ENCODE measurements around the gene PEX26.
"Not testable (repeated sequence)": the region's sequence is repeated elsewhere in the genome, so short reads cannot be mapped to it uniquely, and the experiment has no call there.

The PEX26 gene

DNA sequence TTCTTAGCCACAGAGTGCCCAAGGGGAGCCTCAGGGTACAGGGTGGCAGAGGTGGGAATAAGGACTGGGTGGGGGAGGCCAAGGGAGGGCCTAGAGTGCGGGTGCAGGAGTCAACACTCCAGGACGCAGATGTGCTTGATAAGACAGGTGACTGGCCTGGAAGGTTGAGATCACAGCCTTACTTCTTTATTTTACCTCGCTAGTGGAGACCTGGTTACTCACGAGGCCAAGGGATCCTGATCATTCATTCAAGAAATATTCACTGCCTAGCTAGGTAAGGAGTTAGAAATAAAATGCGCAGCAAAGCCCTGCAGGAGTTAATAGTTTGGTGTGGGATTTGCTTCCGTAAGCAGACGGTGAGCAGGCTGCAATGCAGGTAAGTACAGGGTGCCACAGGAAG, 13.2 kb upstream of the PEX26 start:
- Mint-ChIP-seq H3K4me1 (no peaks in the 10 kb centered on the region), H3K27ac (no peak overlapping the region), H3K9me3 (no peaks in the 10 kb centered on the region), H3K4me3 (no peak overlapping the region), H3K27me3 (peaks cover 24% of the 10 kb centered on the region), H3K36me3 (no peaks in the 10 kb centered on the region)

GRCh38 chr22:18065256-18065655, 12.5 kb upstream of the PEX26 start:
- H3K27ac Mint-ChIP-seq, result no peak overlapping the region
- H3K27me3 Mint-ChIP-seq, result peaks cover 22% of the 10 kb centered on the region
- H3K36me3 Mint-ChIP-seq, result no peaks in the 10 kb centered on the region
- H3K4me3 Mint-ChIP-seq, result no peak overlapping the region
- no peaks in the 10 kb centered on the region for H3K4me1 Mint-ChIP-seq
- H3K9me3 Mint-ChIP-seq, result no peaks in the 10 kb centered on the region

- no peaks in the 10 kb centered on the region for H3K36me3 Mint-ChIP-seq
- no peak overlapping the region for H3K4me3 Mint-ChIP-seq
- H3K27ac Mint-ChIP-seq, result no peak overlapping the region
- H3K9me3 Mint-ChIP-seq, result no peaks in the 10 kb centered on the region
- peaks cover 22% of the 10 kb centered on the region for H3K27me3 Mint-ChIP-seq
- no peaks in the 10 kb centered on the region for H3K4me1 Mint-ChIP-seq
These were observed 11.5 kb upstream of the PEX26 start for GRCh38 chr22:18066181-18066859.

DNA sequence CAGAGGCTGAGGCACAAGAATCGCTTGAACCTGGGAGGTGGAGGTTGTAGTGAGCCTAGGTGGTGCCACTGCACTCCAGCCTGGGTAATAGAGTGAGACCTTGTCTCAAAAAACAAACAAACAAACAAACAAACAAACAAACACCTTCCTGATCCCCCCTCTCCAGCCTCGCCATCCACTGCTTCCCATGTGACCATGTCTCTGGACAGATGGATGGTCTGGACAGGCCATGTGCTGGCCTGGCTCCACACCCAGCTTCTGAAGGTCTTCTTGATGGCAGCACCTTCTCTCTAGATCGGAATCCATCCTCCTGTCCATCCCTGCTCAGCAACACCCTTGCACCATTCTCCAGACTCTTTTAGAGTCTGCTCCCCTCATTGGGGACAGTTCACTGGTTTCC, 10.7 kb upstream of the PEX26 start:
- H3K4me1 Mint-ChIP-seq, result no peaks in the 10 kb centered on the region

DNA sequence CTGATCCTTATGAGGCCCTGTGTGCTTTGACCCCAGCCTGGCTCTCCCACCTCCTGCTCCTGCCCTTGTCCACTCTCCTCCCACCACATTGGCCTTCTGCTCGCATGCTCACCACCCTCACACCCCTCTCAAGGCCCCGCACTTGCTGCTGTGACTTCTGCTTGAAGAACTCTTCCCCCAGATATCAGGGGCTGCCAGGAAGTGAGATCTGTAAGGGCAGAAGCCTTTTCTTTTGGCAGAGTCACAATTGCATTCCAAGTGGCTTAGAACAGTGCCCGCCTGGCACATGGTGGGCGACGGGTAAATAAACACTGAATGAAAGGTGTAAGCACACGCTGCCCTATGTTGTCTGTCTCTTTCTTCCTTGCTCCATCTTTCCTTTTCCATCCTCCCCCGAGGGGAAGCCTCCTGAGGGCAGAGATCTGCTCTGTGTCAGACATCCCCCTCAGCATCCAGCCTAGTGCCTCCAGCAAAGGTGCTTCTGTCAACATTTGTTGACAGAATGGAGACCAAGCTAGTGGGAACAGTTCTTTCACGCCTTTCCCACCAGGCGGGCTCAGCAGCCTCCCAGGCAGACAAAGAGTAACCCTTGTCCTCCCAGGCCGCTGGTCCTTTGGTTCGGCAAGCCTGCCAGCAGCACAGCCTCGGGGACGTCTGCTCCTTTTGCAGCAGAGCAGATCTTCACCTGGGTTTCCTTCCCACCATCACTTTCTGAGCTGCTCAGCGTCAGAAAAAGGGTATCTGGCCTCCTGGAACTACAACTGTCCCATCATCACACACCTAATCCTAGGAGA, 10.0 kb upstream of the PEX26 start:
- H3K27ac Mint-ChIP-seq, result no peak overlapping the region
- H3K36me3 Mint-ChIP-seq, result no peaks in the 10 kb centered on the region
- H3K4me3 Mint-ChIP-seq, result no peak overlapping the region
- H3K9me3 Mint-ChIP-seq, result no peaks in the 10 kb centered on the region
- no peaks in the 10 kb centered on the region for H3K4me1 Mint-ChIP-seq
- H3K27me3 Mint-ChIP-seq, result peaks cover 22% of the 10 kb centered on the region

More for the DNA sequence above, 10.7 kb upstream of the PEX26 start:
- Mint-ChIP-seq H3K36me3 (no peaks in the 10 kb centered on the region), H3K9me3 (no peaks in the 10 kb centered on the region), H3K27me3 (peaks cover 22% of the 10 kb centered on the region), H3K4me3 (no peak overlapping the region), H3K27ac (no peak overlapping the region)

DNA sequence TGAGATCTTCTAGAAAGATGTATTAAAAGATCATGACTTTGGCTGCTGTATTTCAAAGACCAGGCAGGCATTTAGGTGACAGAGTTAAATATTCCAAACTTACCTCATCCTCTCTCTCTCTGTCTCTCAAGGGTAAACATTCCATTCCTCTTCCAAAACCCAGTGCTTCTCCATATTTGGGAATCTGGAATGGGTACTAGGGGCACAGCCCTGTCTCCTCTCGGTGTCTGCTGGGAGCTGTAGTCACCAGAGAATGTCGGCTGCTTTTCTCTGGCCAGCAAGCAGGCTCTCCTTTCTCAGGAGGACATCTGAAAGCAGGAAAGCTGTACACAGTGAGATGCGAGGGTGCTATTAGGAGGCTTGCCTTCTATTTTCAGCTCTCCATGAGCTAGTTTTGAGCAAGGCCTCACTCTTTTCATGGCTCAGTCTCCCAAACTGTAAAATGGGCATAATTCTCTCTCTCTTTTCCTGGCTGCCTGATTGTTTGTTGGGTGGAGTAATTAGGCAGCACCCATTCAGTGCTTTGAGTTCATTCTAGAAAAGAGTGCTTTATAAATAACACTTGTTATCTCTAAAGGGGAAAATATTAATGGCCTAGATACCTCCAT, 9.3 kb upstream of the PEX26 start:
- no peak overlapping the region for H3K4me3 Mint-ChIP-seq
- no peaks in the 10 kb centered on the region for H3K36me3 Mint-ChIP-seq
- no peaks in the 10 kb centered on the region for H3K4me1 Mint-ChIP-seq
- H3K9me3 Mint-ChIP-seq, result no peaks in the 10 kb centered on the region
- H3K27me3 Mint-ChIP-seq, result peaks cover 22% of the 10 kb centered on the region
- no peak overlapping the region for H3K27ac Mint-ChIP-seq

DNA sequence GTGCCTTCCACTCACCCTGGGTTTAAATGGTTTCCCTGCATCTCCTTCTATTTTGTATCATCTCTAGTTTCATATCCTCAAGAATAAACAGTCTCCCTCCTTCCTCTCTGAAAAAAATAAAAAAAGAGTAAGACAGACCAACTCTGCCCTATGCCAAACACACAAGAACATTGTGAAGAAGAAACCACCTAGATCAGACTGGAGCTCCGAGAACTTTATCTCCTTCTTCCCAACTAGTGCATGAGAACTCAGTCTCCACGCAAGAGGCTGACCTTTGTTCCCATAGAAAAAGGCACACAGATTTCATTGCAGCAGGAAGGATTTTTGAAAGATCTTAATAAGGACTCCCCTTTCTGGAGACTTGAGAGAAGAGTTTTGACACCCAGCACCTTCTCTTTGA, 8.7 kb upstream of the PEX26 start:
- Mint-ChIP-seq H3K4me3 (no peak overlapping the region), H3K27ac (peak overlapping the region; percentile 53), H3K36me3 (no peaks in the 10 kb centered on the region), H3K27me3 (peaks cover 19% of the 10 kb centered on the region), H3K9me3 (no peaks in the 10 kb centered on the region), H3K4me1 (no peaks in the 10 kb centered on the region)

- H3K4me1 Mint-ChIP-seq, result no peaks in the 10 kb centered on the region
- peaks cover 12% of the 10 kb centered on the region for H3K27me3 Mint-ChIP-seq
These were observed 7.7 kb upstream of the PEX26 start for GRCh38 chr22:18070041-18070440.

DNA sequence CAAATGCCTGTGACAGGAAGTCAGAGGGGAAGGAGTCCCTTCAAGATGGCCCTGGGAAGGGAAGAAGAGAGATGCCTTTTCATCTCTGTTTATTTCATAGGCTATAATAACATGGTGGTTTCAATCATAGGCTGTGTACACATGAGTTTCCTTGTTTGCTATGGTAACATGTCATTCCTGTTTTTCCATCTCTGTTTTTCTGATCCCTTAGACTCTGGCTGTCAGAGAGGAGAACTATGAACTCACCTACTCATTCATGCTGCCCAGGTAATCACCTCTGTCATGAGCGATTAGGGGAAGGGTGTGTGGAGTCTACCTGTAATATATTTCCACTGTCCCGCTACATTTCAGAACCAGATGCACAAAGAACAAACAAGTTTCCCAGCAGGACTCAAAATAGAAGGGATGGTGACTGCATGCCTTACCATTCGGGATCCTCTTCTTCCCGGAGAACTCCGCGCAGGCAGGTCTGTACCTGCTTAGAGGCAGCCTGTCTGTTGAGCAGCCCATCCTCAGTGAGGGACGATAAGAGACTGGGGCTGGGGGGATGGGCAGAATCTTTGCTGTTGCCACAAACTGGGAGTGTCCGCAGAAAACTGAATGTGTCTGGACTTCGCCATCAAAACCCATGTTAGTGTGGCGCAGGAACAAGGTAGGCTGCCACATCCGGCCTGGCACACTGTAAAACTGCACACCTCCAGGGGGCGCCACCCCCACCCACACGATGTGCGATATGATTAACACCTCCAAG, 7.1 kb upstream of the PEX26 start:
- Mint-ChIP-seq H3K27ac (no peak overlapping the region), H3K36me3 (no peaks in the 10 kb centered on the region), H3K4me3 (no peak overlapping the region), H3K9me3 (no peaks in the 10 kb centered on the region), H3K4me1 (no peaks in the 10 kb centered on the region), H3K27me3 (peaks cover 7% of the 10 kb centered on the region)

More at GRCh38 chr22:18070041-18070440, 7.7 kb upstream of the PEX26 start:
- H3K9me3 Mint-ChIP-seq, result no peaks in the 10 kb centered on the region
- no peaks in the 10 kb centered on the region for H3K36me3 Mint-ChIP-seq
- no peak overlapping the region for H3K27ac Mint-ChIP-seq
- no peak overlapping the region for H3K4me3 Mint-ChIP-seq

GRCh38 chr22:18071307-18071967, 6.4 kb upstream of the PEX26 start:
- H3K4me1 Mint-ChIP-seq, H3K9me3 Mint-ChIP-seq, H3K4me3 Mint-ChIP-seq, H3K27ac Mint-ChIP-seq, H3K36me3 Mint-ChIP-seq, H3K27me3 Mint-ChIP-seq: not testable (repeated sequence)

GRCh38 chr22:18071968-18072310, 5.9 kb upstream of the PEX26 start:
- H3K27ac Mint-ChIP-seq, result no peak overlapping the region
- H3K36me3 Mint-ChIP-seq, result no peaks in the 10 kb centered on the region
- H3K27me3 Mint-ChIP-seq, result peaks cover 1% of the 10 kb centered on the region
- no peaks in the 10 kb centered on the region for H3K9me3 Mint-ChIP-seq
- H3K4me3 Mint-ChIP-seq, result no peak overlapping the region
- H3K4me1 Mint-ChIP-seq, result peaks cover 12% of the 10 kb centered on the region

GRCh38 chr22:18073467-18073866, 4.3 kb upstream of the PEX26 start:
- H3K4me3 Mint-ChIP-seq, result no peak overlapping the region
- H3K4me1 Mint-ChIP-seq, result peaks cover 15% of the 10 kb centered on the region
- H3K36me3 Mint-ChIP-seq, result no peaks in the 10 kb centered on the region
- no peaks in the 10 kb centered on the region for H3K27me3 Mint-ChIP-seq
- H3K9me3 Mint-ChIP-seq, result no peaks in the 10 kb centered on the region
- H3K27ac Mint-ChIP-seq, result no peak overlapping the region

DNA sequence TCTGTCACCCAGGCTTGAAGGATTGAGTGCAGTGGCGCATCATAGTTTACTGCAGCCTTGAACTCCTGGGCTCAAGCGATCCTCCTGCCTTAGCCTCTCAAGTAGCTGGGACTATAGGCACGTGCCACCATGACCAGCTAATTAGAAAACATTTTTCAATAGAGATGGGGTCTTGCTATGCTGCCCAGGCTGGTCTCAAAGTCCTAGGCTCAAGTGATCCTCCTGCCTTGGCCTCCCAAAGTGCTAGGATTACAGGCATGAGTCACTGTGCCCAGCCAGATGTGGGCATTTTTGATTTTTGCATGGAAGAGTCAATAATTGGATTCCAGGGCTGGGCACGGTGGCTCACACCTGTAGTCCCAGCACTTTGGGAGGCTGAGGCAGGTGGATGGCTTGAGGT, 3.9 kb upstream of the PEX26 start:
- H3K4me3 Mint-ChIP-seq, H3K9me3 Mint-ChIP-seq, H3K27ac Mint-ChIP-seq, H3K36me3 Mint-ChIP-seq, H3K27me3 Mint-ChIP-seq: not testable (repeated sequence)
- H3K4me1 Mint-ChIP-seq, result peaks cover 20% of the 10 kb centered on the region

- Mint-ChIP-seq H3K4me1 (peaks cover 31% of the 10 kb centered on the region), H3K4me3 (no peak overlapping the region), H3K27ac (no peak overlapping the region), H3K9me3 (no peaks in the 10 kb centered on the region), H3K27me3 (no peaks in the 10 kb centered on the region), H3K36me3 (peaks cover 3% of the 10 kb centered on the region)
These were observed 2.6 kb upstream of the PEX26 start for GRCh38 chr22:18075101-18075719.
